ENCODE data around the gene LAPTM4A.

- no peak for TF ChIP-seq CTCF (conservative IDR thresholded peaks at IDR 0.05)
- TF ChIP-seq EZH2 (IDR thresholded peaks at IDR 0.05; ENCODE audit: low read depth): no peak
These were observed 40.9 kb upstream of the LAPTM4A start for GRCh38 chr2:20092226-20092900.

All from PC-9 (cell line).